ENCODE data around the gene FAM161B.

FAM161B gene

DNA sequence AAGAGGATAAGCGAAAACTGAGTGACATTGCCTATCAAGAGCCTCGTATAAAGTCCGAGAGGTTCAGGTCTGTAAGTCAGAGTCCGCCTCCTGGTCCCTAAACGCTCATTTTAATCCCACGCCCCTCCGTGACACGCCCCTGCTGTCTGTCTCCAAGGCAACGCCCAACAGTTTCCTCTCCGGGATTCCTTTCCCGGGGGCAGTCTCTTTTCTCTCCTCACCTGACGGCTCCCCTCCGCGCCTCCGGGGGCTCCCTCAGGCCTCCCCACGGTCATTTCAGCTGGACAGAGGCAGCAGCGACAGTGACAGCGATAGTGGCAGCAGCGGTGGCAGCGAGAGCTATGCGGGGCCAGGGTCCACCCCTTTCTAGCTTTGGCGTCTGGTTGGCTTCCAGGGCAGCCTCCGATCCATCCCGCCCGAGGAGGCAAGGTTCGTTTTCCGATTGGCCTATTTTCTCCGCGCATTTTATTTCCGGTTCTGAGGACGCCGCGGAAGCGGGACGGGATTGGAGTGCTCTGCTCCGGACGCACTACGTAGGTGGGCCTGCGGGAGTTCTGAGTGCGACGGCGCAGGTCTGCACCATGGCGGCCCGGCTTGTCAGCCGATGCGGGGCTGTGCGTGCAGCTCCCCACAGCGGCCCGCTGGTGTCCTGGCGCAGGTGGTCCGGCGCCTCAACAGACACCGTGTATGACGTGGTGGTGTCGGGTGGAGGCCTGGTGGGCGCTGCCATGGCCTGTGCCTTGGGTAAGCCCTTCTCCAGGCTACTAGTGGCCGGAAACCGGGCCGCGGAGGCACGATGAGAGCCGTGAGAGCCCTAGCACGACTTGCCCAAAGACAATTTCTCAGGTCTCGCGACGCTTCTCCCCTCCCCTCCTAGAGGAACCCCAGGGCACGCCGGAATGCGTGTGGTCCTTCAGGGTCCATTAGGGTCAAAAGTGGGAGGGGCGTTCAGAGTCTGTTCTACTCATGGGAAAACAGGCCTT is at the start of gene FAM161B, which contains the start of gene COQ6 (continued):
- TF ChIP-seq OSR2 (tag by site-specific recombination; IDR thresholded peaks at IDR 0.05) (0 out of 2 replicates have a peak, but pooled peaks have one; percentile 11), ZNF416 (tag by site-specific recombination; IDR thresholded peaks at IDR 0.05) (no peak), RBAK (tag by site-specific recombination; IDR thresholded peaks at IDR 0.05) (no peak)

DNA sequence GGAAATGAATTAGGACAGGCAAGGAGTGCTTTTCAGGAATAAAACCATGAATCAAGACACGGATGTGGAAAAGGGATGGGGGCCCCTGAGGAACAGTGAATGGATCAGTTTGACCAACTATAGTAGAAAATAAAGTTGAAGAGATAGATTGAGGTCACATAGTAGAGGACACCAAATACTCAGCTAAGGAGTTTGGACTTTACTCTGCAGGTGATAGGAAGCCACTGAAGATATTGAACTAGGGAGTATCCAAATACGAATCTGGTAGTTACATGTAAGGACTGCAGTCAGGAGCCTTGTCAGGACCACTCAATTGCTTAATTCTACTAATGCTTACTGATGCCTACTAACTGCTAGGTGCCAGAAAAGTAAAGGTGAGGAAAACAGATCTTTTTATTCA is 48.8 kb upstream of the FAM161B start:
- ChIA-PET CTCF (no interaction called here), POLR2A (no interaction called here)
- H3K4me1 ChIP-seq (ENCODE audit: control insufficient read depth, insufficient read depth, low read length): no peaks in the 10 kb centered on the region

DNA sequence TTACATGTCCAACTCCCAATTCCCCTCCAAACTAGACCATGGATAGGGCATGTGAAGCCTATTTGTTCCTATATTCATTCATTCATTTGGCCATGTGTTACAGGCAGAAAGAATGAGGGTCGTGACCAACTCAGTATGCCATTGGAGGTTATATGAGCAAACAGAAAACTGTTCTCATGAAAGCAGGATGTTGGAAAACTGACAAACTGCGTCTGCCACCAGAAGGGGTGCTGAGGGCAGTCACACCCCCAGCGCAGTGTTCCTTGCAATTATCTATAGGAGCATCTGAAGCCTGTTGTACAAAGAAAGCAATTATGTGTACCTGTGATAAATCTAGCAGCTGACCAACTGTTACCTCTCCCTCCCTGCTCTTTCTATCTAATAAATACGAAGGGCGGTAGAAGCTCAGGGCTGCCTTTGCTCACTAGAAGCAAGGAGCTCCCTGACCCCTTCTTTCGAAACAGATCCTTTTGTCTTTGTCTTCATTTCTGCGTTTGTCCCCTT is 48.1 kb upstream of the FAM161B start:
- Histone ChIP-seq H3K9me3 (ENCODE audit: control insufficient read depth, insufficient read depth, low read depth, low read length) (no peaks in the 10 kb centered on the region), H3K36me3 (ENCODE audit: control insufficient read depth in 2 of 2, insufficient read depth in 1 of 2, low read length in 2 of 2) (peaks cover 0 to 4% of the 10 kb centered on the region in 2 experiments; a peak in 2 of 3 replicates), H3K27ac (ENCODE audit: extremely low read depth, low read depth, low read length) (no peak overlapping the region), H3K4me1 (ENCODE audit: control insufficient read depth, insufficient read depth, low read length) (no peaks in the 10 kb centered on the region), H3K4me3 (ENCODE audit: low read depth, low read length) (no peak overlapping the region)
- CTCF ChIA-PET: no interaction called here
- POLR2A ChIA-PET: no interaction called here
- TF ChIP-seq ZNF664 (tag by site-specific recombination; IDR thresholded peaks at IDR 0.05) (no peak), ZNF394 (tag by site-specific recombination; IDR thresholded peaks at IDR 0.05; ENCODE audit: borderline replicate concordance) (no peak), ZNF529 (tag by site-specific recombination; IDR thresholded peaks at IDR 0.05; ENCODE audit: insufficient replicate concordance) (no peak), ZNF521 (tag by site-specific recombination; IDR thresholded peaks at IDR 0.05) (no peak), ZNF214 (tag by site-specific recombination; IDR thresholded peaks at IDR 0.05; ENCODE audit: borderline replicate concordance) (no peak), ZNF544 (tag by site-specific recombination; IDR thresholded peaks at IDR 0.05) (no peak)
- TF ChIP-seq, protein P1, sequence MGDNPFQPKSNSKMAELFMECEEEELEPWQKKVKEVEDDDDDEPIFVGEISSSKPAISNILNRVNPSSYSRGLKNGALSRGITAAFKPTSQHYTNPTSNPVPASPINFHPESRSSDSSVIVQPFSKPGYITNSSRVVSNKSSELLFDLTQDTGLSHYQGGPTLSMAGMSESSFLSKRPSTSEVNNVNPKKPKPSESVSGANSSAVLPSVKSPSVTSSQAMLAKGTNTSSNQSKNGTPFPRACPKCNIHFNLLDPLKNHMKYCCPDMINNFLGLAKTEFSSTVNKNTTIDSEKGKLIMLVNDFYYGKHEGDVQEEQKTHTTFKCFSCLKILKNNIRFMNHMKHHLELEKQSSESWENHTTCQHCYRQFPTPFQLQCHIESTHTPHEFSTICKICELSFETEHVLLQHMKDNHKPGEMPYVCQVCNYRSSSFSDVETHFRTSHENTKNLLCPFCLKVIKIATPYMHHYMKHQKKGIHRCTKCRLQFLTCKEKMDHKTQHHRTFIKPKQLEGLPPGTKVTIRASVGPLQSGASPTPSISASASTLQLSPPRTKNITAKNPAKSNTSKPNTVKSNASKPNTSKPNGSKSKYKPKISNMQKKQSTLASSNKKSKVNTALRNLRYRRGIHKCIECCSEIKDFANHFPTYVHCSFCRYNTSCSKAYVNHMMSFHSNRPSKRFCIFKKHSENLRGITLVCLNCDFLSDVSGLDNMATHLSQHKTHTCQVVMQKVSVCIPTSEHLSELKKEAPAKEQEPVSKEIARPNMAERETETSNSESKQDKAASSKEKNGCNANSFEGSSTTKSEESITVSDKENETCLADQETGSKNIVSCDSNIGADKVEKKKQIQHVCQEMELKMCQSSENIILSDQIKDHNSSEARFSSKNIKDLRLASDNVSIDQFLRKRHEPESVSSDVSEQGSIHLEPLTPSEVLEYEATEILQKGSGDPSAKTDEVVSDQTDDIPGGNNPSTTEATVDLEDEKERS (tag by site-specific recombination; IDR thresholded peaks at IDR 0.05): no peak
- TF ChIP-seq, protein P2, sequence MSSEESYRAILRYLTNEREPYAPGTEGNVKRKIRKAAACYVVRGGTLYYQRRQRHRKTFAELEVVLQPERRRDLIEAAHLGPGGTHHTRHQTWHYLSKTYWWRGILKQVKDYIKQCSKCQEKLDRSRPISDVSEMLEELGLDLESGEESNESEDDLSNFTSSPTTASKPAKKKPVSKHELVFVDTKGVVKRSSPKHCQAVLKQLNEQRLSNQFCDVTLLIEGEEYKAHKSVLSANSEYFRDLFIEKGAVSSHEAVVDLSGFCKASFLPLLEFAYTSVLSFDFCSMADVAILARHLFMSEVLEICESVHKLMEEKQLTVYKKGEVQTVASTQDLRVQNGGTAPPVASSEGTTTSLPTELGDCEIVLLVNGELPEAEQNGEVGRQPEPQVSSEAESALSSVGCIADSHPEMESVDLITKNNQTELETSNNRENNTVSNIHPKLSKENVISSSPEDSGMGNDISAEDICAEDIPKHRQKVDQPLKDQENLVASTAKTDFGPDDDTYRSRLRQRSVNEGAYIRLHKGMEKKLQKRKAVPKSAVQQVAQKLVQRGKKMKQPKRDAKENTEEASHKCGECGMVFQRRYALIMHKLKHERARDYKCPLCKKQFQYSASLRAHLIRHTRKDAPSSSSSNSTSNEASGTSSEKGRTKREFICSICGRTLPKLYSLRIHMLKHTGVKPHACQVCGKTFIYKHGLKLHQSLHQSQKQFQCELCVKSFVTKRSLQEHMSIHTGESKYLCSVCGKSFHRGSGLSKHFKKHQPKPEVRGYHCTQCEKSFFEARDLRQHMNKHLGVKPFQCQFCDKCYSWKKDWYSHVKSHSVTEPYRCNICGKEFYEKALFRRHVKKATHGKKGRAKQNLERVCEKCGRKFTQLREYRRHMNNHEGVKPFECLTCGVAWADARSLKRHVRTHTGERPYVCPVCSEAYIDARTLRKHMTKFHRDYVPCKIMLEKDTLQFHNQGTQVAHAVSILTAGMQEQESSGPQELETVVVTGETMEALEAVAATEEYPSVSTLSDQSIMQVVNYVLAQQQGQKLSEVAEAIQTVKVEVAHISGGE (tag by site-specific recombination; conservative IDR thresholded peaks at IDR 0.05; ENCODE audit: low read depth): no peak

More for the DNA sequence above, 48.8 kb upstream of the FAM161B start:
- H3K27ac ChIP-seq (ENCODE audit: extremely low read depth, low read depth, low read length): no peak overlapping the region
- peaks cover 0 to 4% of the 10 kb centered on the region in 2 experiments; a peak in 2 of 3 replicates for H3K36me3 ChIP-seq (ENCODE audit: control insufficient read depth in 2 of 2, insufficient read depth in 1 of 2, low read length in 2 of 2)
- no peaks in the 10 kb centered on the region for H3K9me3 ChIP-seq (ENCODE audit: control insufficient read depth, insufficient read depth, low read depth, low read length)
- TF ChIP-seq OSR2 (tag by site-specific recombination; IDR thresholded peaks at IDR 0.05): no peak
- TF ChIP-seq ZNF23 (tag by site-specific recombination; IDR thresholded peaks at IDR 0.05; ENCODE audit: borderline replicate concordance): no peak
- TF ChIP-seq, protein P3, sequence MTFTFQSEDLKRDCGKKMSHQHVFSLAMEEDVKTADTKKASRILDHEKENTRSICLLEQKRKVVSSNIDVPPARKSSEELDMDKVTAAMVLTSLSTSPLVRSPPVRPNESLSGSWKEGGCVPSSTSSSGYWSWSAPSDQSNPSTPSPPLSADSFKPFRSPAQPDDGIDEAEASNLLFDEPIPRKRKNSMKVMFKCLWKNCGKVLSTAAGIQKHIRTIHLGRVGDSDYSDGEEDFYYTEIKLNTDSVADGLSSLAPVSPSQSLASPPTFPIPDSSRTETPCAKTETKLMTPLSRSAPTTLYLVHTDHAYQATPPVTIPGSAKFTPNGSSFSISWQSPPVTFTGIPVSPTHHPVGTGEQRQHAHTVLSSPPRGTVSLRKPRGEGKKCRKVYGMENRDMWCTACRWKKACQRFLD (tag by site-specific recombination; IDR thresholded peaks at IDR 0.05): no peak
- TF ChIP-seq SP2 (tag by site-specific recombination; IDR thresholded peaks at IDR 0.05): no peak
- no peak for TF ChIP-seq ZNF623 (tag by site-specific recombination; IDR thresholded peaks at IDR 0.05)
- no peak for TF ChIP-seq ZNF571 (tag by site-specific recombination; IDR thresholded peaks at IDR 0.05)
- TF ChIP-seq ZNF274 (IDR thresholded peaks at IDR 0.05; ENCODE audit: low read length): no peak
- no peak for TF ChIP-seq ZNF274 (tag by site-specific recombination; IDR thresholded peaks at IDR 0.05; ENCODE audit: borderline replicate concordance)
- TF ChIP-seq ZNF112 (tag by site-specific recombination; IDR thresholded peaks at IDR 0.05): no peak
- TF ChIP-seq ZBTB17 (tag by site-specific recombination; IDR thresholded peaks at IDR 0.05): no peak
- TF ChIP-seq, protein P4, sequence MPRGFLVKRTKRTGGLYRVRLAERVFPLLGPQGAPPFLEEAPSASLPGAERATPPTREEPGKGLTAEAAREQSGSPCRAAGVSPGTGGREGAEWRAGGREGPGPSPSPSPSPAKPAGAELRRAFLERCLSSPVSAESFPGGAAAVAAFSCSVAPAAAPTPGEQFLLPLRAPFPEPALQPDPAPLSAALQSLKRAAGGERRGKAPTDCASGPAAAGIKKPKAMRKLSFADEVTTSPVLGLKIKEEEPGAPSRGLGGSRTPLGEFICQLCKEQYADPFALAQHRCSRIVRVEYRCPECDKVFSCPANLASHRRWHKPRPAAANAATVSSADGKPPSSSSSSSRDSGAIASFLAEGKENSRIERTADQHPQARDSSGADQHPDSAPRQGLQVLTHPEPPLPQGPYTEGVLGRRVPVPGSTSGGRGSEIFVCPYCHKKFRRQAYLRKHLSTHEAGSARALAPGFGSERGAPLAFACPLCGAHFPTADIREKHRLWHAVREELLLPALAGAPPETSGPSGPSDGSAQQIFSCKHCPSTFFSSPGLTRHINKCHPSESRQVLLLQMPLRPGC (tag by site-specific recombination; IDR thresholded peaks at IDR 0.05): no peak
- no peak for TF ChIP-seq ZNF510 (tag by site-specific recombination; IDR thresholded peaks at IDR 0.05; ENCODE audit: insufficient replicate concordance)
- TF ChIP-seq ZNF221 (tag by site-specific recombination; IDR thresholded peaks at IDR 0.05; ENCODE audit: borderline replicate concordance): no peak
- TF ChIP-seq BCL11A (tag by site-specific recombination; IDR thresholded peaks at IDR 0.05; ENCODE audit: low read depth): no peak
- TF ChIP-seq, protein P5, sequence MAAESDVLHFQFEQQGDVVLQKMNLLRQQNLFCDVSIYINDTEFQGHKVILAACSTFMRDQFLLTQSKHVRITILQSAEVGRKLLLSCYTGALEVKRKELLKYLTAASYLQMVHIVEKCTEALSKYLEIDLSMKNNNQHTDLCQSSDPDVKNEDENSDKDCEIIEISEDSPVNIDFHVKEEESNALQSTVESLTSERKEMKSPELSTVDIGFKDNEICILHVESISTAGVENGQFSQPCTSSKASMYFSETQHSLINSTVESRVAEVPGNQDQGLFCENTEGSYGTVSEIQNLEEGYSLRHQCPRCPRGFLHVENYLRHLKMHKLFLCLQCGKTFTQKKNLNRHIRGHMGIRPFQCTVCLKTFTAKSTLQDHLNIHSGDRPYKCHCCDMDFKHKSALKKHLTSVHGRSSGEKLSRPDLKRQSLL (tag by site-specific recombination; IDR thresholded peaks at IDR 0.05): no peak
- no peak overlapping the region for H3K4me3 ChIP-seq (ENCODE audit: low read depth, low read length)
